Measurements from ENCODE around the gene RAF1. TPM values are rescaled to one million over a fixed set of nuclear protein-coding genes. Genes with fewer than 3 reads are reported as not detected.

RAF1 gene
- total and polyA plus RNA-seq, 2 of the 13 experiments (the other 11 are each of a cell fraction or from before 2014, with no cell fraction given) = 72.2 to 91.4 TPM

GRCh38 chr3:12603969-12604368, 59.9 kb downstream of the RAF1 start:
- no peak for ATAC-seq
- BruUV-seq (replicated peaks) = no TSS peak

More at GRCh38 chr3:12603969-12604368, 59.9 kb downstream of the RAF1 start:
- no peaks in the 10 kb centered on the region for H4K20me1 ChIP-seq (ENCODE audit: insufficient read depth, low read length)
- no peaks in the 10 kb centered on the region for H3K9me3 ChIP-seq (ENCODE audit: low read length)
- no peaks in the 10 kb centered on the region for H3K79me2 ChIP-seq (ENCODE audit: insufficient read depth, low read length)
- DNase-seq (ENCODE audit: low spot score) (no peak), FAIRE-seq (no peak)
- H3K27ac ChIP-seq (ENCODE audit: extremely low read length, insufficient read depth, low read length) = no peak overlapping the region
- no peak overlapping the region for H2AFZ ChIP-seq (ENCODE audit: low read length)
- H3K4me2 ChIP-seq (ENCODE audit: low read depth, low read length) = no peak overlapping the region
- H3K9ac ChIP-seq (ENCODE audit: insufficient read depth, low read depth, low read length) = no peak overlapping the region
- TF ChIP-seq ZNF646 (CRISPR knock-in tag; IDR thresholded peaks at IDR 0.05) = no peak
- TF ChIP-seq ZSCAN30 (CRISPR knock-in tag; IDR thresholded peaks at IDR 0.05) = no peak
- no peak for TF ChIP-seq ZSCAN20 (CRISPR knock-in tag; IDR thresholded peaks at IDR 0.05; ENCODE audit: borderline replicate concordance)
- no peak for TF ChIP-seq KAT7 (CRISPR knock-in tag; IDR thresholded peaks at IDR 0.05; ENCODE audit: borderline replicate concordance)
- no peak for TF ChIP-seq ZNF570 (CRISPR knock-in tag; IDR thresholded peaks at IDR 0.05; ENCODE audit: borderline replicate concordance)
- TF ChIP-seq ZNF563 (CRISPR knock-in tag; IDR thresholded peaks at IDR 0.05) = no peak
- peak; percentile 8 to 84 for TF ChIP-seq REST (IDR thresholded peaks at IDR 0.05; ENCODE audit: borderline replicate concordance in 1 of 2, low read depth in 1 of 2, low read length in 2 of 2)
- CTCF ChIA-PET (ENCODE audit: low intra/inter-chr PET ratio, low total read pairs) = no interaction called here
- H3K4me1 ChIP-seq (ENCODE audit: insufficient read depth, low read length) = no peaks in the 10 kb centered on the region
- POLR2A ChIA-PET = no interaction called here
- 94% methylated on average over 2 of the region's 2 CpGs for WGBS (ENCODE audit: low lambda C conversion rate)
- H3K4me3 ChIP-seq (replicated peaks in 1 of 3; ENCODE audit: insufficient read depth in 1 of 3, low read depth in 2 of 3, low read length in 3 of 3) = no peak overlapping the region
- no peaks in the 10 kb centered on the region for H3K27me3 ChIP-seq (ENCODE audit: control insufficient read depth in 1 of 2, insufficient read depth in 2 of 2, low read length in 2 of 2)
- in situ Hi-C loops (cut with HindIII; ENCODE audit: extremely low pct_ligation_motif_present, low pct_unique_long_range_greater_than_20kb) (no loop called here), intact Hi-C loops (cut with micrococcal nuclease; ENCODE audit: unreplicated experiment) (no loop called here)
- H3K36me3 ChIP-seq (replicated peaks in 1 of 2; ENCODE audit: control insufficient read depth in 1 of 2, insufficient read depth in 2 of 2, low read length in 2 of 2) = peaks cover 17 to 86% of the 10 kb centered on the region in 2 experiments
